ENCODE results near the gene ATRNL1.

ATRNL1 gene

GRCh38 chr10:115093286-115093775, at the start of gene ATRNL1:
Gene ATRNL1, plus strand, starts transcription at chr10:115093365. Its CDS starts 386 bp downstream, at chr10:115093751.
- H3K4me1 ChIP-seq = peaks cover 10% of the 10 kb centered on the region
- peaks cover 2% of the 10 kb centered on the region for H3K9me3 ChIP-seq
- H3K27me3 ChIP-seq (ENCODE audit: low read depth) = peaks cover 66% of the 10 kb centered on the region
- in situ Hi-C loops (cut with MboI; ENCODE audit: low sequenced_read_pairs) = loop anchor here (25.0 kb wide), 1 partner anchor 206 kb away; no protein-coding TSS in a partner anchor
- no peaks in the 10 kb centered on the region for H3K36me3 ChIP-seq (replicated peaks)
- peak within 1 kb of the TSS; percentile 41 for H3K4me3 ChIP-seq
- DNase-seq (ENCODE audit: low spot score in 2 of 2) = peak in 1 of 2 experiments; percentile 51

- H3K4me1 ChIP-seq = no peaks in the 10 kb centered on the region; the same call in 1 of the 2 replicates
- no peaks in the 10 kb centered on the region for H3K27me3 ChIP-seq (ENCODE audit: low read depth)
- no peak overlapping the region for H3K4me3 ChIP-seq
- no peak for DNase-seq (ENCODE audit: low spot score in 2 of 2)
- no peaks in the 10 kb centered on the region for H3K9me3 ChIP-seq
- no peaks in the 10 kb centered on the region for H3K36me3 ChIP-seq (replicated peaks)
- in situ Hi-C loops (cut with MboI; ENCODE audit: low sequenced_read_pairs) = no loop called here
Measured at GRCh38 chr10:115043719-115044118, 49.4 kb upstream of the ATRNL1 start.

- Histone ChIP-seq H3K4me3 (no peak overlapping the region), H3K36me3 (replicated peaks) (no peaks in the 10 kb centered on the region), H3K27me3 (ENCODE audit: low read depth) (no peaks in the 10 kb centered on the region), H3K9me3 (no peaks in the 10 kb centered on the region), H3K4me1 (peaks cover 4% of the 10 kb centered on the region)
- DNase-seq (ENCODE audit: low spot score in 2 of 2) = no peak
- in situ Hi-C loops (cut with MboI; ENCODE audit: low sequenced_read_pairs) = no loop called here
Measured at GRCh38 chr10:115044891-115045290, 48.3 kb upstream of the ATRNL1 start.

- Histone ChIP-seq H3K36me3 (replicated peaks) (no peaks in the 10 kb centered on the region), H3K4me1 (peaks cover 10% of the 10 kb centered on the region), H3K4me3 (no peak overlapping the region), H3K27me3 (ENCODE audit: low read depth) (no peaks in the 10 kb centered on the region), H3K9me3 (no peaks in the 10 kb centered on the region)
- DNase-seq (ENCODE audit: low spot score in 2 of 2) = no peak
- in situ Hi-C loops (cut with MboI; ENCODE audit: low sequenced_read_pairs) = no loop called here
Measured at GRCh38 chr10:115045499-115045898, 47.7 kb upstream of the ATRNL1 start.

GRCh38 chr10:115046686-115047236, 46.4 kb upstream of the ATRNL1 start:
- in situ Hi-C loops (cut with MboI; ENCODE audit: low sequenced_read_pairs) = no loop called here
- peaks cover 19% of the 10 kb centered on the region for H3K4me1 ChIP-seq
- H3K27me3 ChIP-seq (ENCODE audit: low read depth) = no peaks in the 10 kb centered on the region
- no peaks in the 10 kb centered on the region for H3K36me3 ChIP-seq (replicated peaks)
- no peak overlapping the region for H3K4me3 ChIP-seq
- no peak for DNase-seq (ENCODE audit: low spot score in 2 of 2)
- H3K9me3 ChIP-seq = no peaks in the 10 kb centered on the region; the same call in 1 of the 2 replicates

- peaks cover 28% of the 10 kb centered on the region for H3K4me1 ChIP-seq
- H3K27me3 ChIP-seq (ENCODE audit: low read depth) = no peaks in the 10 kb centered on the region
- H3K9me3 ChIP-seq = no peaks in the 10 kb centered on the region; the same call in 1 of the 2 replicates
- in situ Hi-C loops (cut with MboI; ENCODE audit: low sequenced_read_pairs) = no loop called here
- DNase-seq (ENCODE audit: low spot score in 2 of 2) = no peak
- no peak overlapping the region for H3K4me3 ChIP-seq
- H3K36me3 ChIP-seq (replicated peaks) = no peaks in the 10 kb centered on the region
Measured at GRCh38 chr10:115047705-115048104, 45.5 kb upstream of the ATRNL1 start.

- in situ Hi-C loops (cut with MboI; ENCODE audit: low sequenced_read_pairs) = no loop called here
- DNase-seq (ENCODE audit: low spot score in 2 of 2) = no peak
- H3K4me1 ChIP-seq = peaks cover 31% of the 10 kb centered on the region
- H3K27me3 ChIP-seq (ENCODE audit: low read depth) = no peaks in the 10 kb centered on the region
- H3K36me3 ChIP-seq (replicated peaks) = no peaks in the 10 kb centered on the region
- H3K9me3 ChIP-seq = no peaks in the 10 kb centered on the region; the same call in 1 of the 2 replicates
- no peak overlapping the region for H3K4me3 ChIP-seq
Measured at GRCh38 chr10:115049318-115049717, 43.8 kb upstream of the ATRNL1 start.

GRCh38 chr10:115049960-115050359, 43.2 kb upstream of the ATRNL1 start:
- peaks cover 31% of the 10 kb centered on the region for H3K4me1 ChIP-seq
- in situ Hi-C loops (cut with MboI; ENCODE audit: low sequenced_read_pairs) = no loop called here
- H3K36me3 ChIP-seq (replicated peaks) = no peaks in the 10 kb centered on the region
- H3K9me3 ChIP-seq = no peaks in the 10 kb centered on the region; the same call in 1 of the 2 replicates
- DNase-seq (ENCODE audit: low spot score in 2 of 2) = peak in 1 of 2 experiments; percentile 49
- H3K4me3 ChIP-seq = no peak overlapping the region
- no peaks in the 10 kb centered on the region for H3K27me3 ChIP-seq (ENCODE audit: low read depth)

GRCh38 chr10:115050375-115051010, 42.7 kb upstream of the ATRNL1 start:
- Histone ChIP-seq H3K36me3 (replicated peaks) (no peaks in the 10 kb centered on the region), H3K27me3 (ENCODE audit: low read depth) (no peaks in the 10 kb centered on the region), H3K4me1 (peaks cover 31% of the 10 kb centered on the region), H3K9me3 (no peaks in the 10 kb centered on the region; the same call in 1 of the 2 replicates), H3K4me3 (no peak overlapping the region)
- in situ Hi-C loops (cut with MboI; ENCODE audit: low sequenced_read_pairs) = no loop called here
- DNase-seq (ENCODE audit: low spot score in 2 of 2) = no peak

- no peak for DNase-seq (ENCODE audit: low spot score in 2 of 2)
- Histone ChIP-seq H3K36me3 (replicated peaks) (no peaks in the 10 kb centered on the region), H3K4me3 (no peak overlapping the region), H3K27me3 (ENCODE audit: low read depth) (no peaks in the 10 kb centered on the region), H3K4me1 (peaks cover 31% of the 10 kb centered on the region), H3K9me3 (no peaks in the 10 kb centered on the region; the same call in 1 of the 2 replicates)
- in situ Hi-C loops (cut with MboI; ENCODE audit: low sequenced_read_pairs) = no loop called here
Measured at GRCh38 chr10:115051216-115051615, 41.9 kb upstream of the ATRNL1 start.

- DNase-seq (ENCODE audit: low spot score in 2 of 2) = peak in 1 of 2 experiments; percentile 81
- Histone ChIP-seq H3K4me3 (no peak overlapping the region), H3K9me3 (no peaks in the 10 kb centered on the region; the same call in 1 of the 2 replicates), H3K4me1 (peaks cover 31% of the 10 kb centered on the region), H3K27me3 (ENCODE audit: low read depth) (no peaks in the 10 kb centered on the region), H3K36me3 (replicated peaks) (no peaks in the 10 kb centered on the region)
- in situ Hi-C loops (cut with MboI; ENCODE audit: low sequenced_read_pairs) = no loop called here
Measured at GRCh38 chr10:115052226-115052625, 40.9 kb upstream of the ATRNL1 start.

GRCh38 chr10:115052728-115053127, 40.4 kb upstream of the ATRNL1 start:
- H3K4me3 ChIP-seq = no peak overlapping the region
- H3K4me1 ChIP-seq = peaks cover 31% of the 10 kb centered on the region
- DNase-seq (ENCODE audit: low spot score in 2 of 2) = no peak
- in situ Hi-C loops (cut with MboI; ENCODE audit: low sequenced_read_pairs) = no loop called here
- no peaks in the 10 kb centered on the region for H3K27me3 ChIP-seq (ENCODE audit: low read depth)
- no peaks in the 10 kb centered on the region; the same call in 1 of the 2 replicates for H3K9me3 ChIP-seq
- no peaks in the 10 kb centered on the region for H3K36me3 ChIP-seq (replicated peaks)

GRCh38 chr10:115056186-115056585, 37.0 kb upstream of the ATRNL1 start:
- H3K4me3 ChIP-seq = no peak overlapping the region
- in situ Hi-C loops (cut with MboI; ENCODE audit: low sequenced_read_pairs) = no loop called here
- no peaks in the 10 kb centered on the region for H3K9me3 ChIP-seq
- DNase-seq (ENCODE audit: low spot score in 2 of 2) = no peak
- no peaks in the 10 kb centered on the region for H3K36me3 ChIP-seq (replicated peaks)
- no peaks in the 10 kb centered on the region for H3K27me3 ChIP-seq (ENCODE audit: low read depth)
- H3K4me1 ChIP-seq = peaks cover 18% of the 10 kb centered on the region

GRCh38 chr10:115059301-115059898, 33.8 kb upstream of the ATRNL1 start:
- Histone ChIP-seq H3K4me1 (peaks cover 25% of the 10 kb centered on the region), H3K9me3 (no peaks in the 10 kb centered on the region), H3K4me3 (no peak overlapping the region), H3K27me3 (ENCODE audit: low read depth) (no peaks in the 10 kb centered on the region), H3K36me3 (replicated peaks) (no peaks in the 10 kb centered on the region)
- in situ Hi-C loops (cut with MboI; ENCODE audit: low sequenced_read_pairs) = no loop called here
- DNase-seq (ENCODE audit: low spot score in 2 of 2) = no peak
